NCI-H2227 (cell line): Measurements from ENCODE around the gene RLF.
"Not testable (repeated sequence)": the region's sequence is repeated elsewhere in the genome, so short reads cannot be mapped to it uniquely, and the experiment has no call there.

Source experiments
- DNase-seq: peaks from one replicate; lab custom pipeline; 2025; ENCODE audit not compliant: unreplicated experiment; lab: John Stamatoyannopoulos, UW

Gene RLF

DNA sequence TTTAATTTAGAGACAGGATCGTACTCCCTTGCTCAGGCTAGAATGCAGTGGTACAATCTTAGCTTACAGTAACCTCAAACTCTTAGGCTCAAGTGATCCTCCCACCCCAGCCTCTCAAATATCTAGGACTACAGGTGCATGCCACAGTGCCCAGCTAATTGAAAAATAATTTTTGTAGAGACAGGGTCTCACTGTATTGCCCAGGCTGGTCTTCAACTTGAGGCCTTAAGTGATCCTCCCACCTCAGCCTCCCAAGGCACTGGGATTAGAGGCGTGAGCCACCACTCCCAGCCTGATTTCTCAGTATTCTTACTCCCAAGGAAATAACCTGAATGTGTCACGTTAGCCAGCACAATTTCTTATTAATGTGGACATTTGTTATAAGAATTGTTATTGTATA is 9.8 kb downstream of the RLF start:
- DNase-seq: no peak

DNA sequence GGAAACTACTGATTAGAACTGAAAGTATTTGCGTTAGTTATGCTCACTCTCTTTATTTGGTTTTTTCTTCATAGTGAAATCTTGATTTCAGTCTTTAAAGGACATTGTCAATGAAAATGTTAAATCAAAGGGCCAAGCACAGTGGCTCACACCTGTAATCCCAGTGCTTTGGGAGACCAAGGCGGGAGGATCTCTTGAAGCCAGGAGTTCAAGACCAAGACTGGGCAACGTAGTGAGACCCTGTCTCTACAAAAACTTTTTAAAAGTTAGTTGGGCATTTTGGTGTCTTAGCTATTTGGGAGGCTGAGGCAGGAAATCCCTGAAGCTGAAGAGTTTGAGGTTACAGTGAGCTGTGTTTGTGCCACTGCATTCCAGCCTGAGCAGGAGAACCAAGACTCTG is 13.6 kb downstream of the RLF start:
- DNase-seq: no peak

DNA sequence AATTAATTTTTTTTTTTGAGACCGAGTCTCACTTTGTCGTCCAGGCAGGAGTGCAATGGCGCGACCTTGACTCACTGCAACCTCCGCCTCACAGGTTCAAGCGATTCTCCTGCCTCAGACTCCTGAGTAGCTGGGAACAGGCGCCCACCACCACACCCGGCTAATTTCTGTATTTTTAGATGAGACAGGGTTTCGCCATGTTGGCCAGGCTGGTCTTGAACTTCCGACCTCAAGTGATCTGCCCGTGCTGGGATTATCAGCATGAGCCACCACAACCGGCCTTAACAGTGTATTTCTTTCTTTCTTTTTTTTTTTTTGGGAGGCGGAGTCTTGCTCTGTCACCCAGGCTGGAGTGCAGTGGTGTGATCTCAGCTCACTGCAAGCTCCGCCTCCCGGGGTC is 15.8 kb downstream of the RLF start:
- not testable (repeated sequence) for DNase-seq

DNA sequence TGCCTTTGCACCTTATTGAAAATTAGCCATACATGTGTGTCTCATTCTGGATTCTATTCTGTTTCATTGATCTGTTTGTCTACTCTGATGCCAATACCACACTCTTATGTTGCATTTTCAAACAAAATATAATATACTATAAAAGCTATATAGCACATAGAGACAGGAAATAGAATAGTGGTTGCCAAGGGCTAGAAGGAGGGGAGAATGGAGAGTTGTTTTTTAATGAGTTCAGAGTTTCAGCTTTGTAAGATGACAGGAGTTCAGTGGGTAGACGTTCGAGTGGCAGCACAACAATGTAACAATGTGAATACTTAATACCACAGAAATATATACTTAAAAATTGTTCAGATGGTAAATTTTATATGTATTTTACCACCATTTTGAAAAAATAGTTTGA is 17.0 kb downstream of the RLF start:
- no peak for DNase-seq

DNA sequence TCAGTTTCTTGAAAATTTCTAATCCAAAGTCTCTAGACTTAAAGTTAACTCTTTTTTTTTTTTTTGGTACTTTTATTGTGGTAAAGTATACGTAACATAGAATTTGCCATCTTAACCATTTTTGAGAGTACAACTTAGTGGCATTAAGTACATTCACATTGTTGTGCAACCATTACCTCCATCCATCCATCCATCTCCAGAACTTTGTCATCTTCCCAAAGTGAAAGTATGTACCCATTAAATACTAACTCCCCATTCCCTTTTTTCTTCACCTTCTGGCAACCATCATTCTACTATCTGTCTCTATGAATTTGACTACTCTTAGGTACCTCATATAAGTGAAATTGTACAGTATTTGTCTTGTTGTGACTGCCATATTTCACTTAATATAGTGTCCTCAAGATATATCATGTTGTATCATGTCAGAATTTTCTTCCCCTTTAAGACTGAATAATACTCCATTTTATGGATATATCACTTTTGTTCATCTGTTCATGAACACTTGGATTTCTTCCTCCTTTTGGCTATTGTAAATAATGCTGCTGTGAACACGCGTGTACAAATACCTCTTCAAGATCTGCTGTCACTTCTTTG is 18.4 kb downstream of the RLF start:
- DNase-seq: no peak

DNA sequence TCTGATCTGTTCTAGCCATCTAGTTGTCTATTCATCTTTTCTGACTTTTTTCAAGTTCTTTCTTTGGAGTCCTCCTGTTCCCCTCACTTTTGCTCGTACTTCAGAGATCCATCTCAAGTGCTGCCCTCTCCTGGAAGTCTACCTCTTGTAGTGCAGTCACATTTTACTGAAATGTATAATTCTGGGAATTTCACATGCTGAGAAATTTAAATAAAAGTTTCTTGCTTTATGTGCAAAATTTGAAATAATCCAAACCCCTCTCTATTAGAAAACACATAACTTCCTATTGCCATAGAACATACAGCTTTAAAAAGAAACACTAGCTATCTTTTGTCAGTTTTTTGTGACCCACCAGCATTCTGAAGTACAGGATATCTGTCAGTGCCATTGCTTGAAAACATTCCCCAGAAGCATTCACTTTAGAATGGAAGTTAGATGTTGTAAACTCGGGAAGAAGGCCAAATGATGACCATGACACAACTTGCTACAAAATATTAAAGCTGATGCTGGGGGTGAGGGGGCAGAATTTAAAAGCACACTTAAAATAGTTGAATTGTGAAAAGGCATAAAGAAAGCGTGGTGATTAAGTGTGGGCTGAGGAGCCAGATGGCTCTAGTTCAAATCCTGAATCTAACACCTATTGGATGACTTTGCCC is 22.0 kb downstream of the RLF start:
- DNase-seq: peak; percentile 26

DNA sequence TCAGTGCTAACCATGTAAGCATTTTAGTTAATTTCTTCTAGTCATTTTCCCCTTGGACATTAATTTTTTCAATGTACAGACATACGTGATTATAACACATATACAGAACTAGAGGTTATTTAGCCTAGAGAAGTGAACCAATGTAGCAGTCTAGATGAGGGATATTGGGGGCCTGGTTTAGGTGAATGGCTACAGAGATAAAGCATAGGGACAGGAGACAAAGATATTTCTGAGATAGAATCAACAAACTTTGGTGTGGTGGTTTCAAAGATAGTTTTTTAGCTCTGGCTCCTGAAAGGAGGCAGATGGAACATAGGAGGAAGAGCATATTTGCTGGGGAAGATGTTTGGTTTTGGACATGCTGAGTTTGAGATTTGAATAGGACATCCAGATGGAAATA is 23.0 kb downstream of the RLF start:
- DNase-seq: no peak

DNA sequence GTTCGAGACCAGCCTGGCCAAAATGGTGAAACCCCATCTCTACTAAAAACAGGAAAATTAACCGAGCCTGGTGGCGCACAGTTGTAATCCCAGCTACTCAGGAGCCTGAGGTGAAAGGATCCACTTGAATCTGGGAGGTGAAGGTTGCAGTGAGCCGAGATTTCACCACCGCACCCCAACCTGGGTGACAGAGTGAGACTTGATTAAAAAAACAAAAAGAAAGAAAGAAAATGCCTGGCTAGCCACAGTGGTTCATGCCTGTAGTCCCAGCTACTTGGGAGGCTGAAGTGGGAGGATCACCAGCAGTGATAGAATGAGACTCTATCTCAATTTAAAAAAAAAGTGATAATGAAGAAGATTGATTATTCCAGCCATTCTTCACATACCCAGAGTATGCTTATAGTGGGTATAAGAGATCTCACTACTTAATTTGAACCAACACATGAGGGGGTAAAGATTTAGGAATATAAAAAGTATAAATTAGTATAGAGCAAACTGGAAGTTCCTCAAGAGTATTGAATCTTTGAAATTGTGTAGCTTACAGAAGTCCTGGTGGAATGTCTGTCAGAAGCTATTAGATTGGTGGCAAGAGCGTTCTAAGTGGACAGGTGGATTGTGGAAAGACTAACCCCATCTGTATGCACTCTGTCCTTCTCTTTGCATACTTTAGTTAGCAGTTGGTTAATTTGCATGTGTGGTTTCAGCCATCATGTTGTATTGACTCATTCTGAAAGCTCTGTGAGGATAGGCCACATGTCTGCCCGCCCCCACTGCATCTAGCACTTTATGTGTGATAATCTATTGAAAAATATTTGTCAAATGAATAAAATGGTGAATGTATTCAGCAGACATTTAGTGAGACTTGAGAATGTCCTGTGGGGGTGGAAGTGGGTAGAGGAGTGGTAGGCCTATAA is 25.0 kb downstream of the RLF start:
- no peak for DNase-seq

DNA sequence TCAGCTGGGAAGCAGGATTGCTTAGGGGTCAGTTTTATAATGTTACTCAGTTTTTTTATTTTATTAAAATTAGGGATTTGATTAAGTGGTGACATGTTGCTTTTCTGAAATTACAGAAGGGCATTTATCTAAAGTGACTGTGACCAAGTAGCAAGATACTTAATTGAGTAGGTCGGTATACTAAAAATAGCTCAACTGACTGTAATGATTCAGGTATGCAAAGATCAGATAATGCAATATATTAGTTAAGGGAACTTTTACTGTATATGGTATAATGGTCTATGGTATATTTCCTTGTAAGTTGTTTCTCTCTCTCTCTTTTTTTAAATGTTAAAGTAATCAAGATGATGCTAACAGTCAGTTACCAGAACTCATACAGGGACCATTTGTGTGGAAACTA is 26.2 kb downstream of the RLF start:
- no peak for DNase-seq

DNA sequence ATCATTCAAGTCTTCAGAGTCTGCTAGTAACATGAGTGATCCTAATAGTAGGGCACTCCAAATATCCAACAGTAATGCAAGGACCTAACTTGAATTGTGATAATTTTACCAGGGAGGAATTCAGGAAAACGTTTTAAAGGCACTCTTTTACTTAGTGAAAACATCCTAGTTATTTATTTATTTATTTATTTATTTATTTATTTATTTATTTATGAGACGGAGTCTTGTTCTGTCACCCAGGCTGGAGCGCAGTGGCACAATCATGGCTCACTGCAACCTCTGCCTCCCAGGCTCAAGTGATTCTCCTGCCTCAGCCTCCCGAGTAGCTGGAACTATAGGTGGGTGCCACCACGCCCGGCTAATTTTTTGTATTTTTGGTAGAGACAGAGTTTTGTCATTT is 33.5 kb downstream of the RLF start:
- DNase-seq: not testable (repeated sequence)

DNA sequence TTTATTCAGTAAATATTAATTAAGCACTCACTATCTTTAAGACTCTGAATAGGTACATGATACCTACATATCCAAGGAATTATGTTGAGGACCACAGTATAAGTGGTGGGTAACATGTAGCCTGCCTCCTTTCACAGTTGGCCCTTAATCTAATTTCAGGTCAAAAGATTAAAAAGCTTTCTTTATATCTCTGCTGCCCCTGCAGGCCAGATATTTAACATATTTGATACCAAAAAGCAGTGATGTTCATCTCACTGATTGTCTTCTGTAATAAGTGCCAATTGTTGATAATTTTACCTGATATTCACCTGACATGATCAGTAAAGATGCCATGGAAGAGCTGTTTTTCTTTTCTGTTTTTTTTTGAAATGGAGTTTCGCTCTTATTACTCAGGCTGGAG is 36.5 kb downstream of the RLF start:
- no peak for DNase-seq

DNA sequence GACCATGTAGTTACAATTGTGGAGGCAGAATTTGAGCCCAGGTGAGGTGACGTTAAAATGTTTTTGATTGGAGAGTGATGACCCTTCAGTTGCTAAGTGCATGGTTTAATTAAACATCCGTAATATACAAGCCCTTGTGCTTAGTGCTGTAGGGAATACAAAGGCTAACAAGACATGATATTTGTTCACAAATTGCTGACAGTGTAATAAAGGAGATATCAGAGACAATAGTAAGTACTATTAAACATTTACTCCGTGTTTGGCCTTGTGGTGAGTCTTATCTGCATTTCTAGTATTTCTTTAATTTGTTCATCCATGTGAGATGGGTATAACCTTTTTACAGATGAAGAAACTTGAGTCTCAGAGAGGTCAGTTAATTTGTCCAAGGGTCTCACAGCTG is 37.9 kb downstream of the RLF start:
- DNase-seq: no peak

DNA sequence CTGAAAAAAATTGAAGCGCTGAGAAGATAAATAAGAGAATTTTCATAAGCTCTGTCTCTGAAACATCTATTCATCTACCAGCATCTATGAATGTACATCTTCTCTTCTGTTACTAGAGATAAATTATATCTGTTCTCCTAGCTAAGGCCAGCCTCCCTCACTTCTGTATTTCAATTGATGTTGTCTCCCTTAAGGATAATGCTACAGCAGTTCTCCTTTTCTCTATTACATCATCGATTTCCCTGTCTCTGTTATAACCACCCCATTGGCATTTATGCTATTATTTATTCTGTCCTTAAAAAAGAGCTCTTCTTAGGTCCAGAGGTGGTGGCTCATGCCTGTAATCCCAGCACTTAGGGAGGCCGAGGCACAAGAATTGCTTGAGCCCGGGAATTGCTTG is 43.7 kb downstream of the RLF start:
- DNase-seq: no peak

DNA sequence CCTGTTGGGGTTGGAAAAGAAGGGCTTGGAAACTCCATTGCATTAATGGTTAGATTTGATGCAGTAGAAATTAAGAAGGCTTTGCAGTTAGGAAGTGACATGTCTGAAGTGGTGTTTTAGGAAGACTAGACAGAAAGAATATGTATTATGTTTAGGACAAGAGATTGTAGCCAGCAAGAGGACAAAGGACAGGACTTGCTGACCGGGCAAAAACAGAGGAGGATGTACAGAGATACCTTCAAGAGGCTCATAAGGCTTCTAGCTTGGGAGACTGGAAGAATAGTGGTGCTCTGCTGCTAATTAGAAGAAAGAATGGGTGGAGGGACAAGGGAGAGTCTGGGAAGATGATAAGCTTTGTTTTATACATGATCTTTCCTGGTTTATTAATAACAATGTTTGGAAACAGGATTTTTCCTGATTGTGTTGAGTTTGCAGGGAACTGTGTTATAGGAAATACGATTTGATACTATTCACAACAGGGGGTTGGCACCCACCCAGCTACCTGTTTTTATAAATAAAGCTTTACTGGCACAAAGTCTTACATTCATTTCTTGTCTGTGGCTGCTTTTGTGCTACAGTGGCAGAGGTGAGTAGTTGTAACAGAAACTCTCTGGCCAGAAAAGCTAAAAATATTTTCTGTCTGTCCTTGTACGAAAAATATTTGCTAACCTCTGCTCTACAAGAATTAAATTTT is 49.5 kb downstream of the RLF start:
- DNase-seq: no peak

DNA sequence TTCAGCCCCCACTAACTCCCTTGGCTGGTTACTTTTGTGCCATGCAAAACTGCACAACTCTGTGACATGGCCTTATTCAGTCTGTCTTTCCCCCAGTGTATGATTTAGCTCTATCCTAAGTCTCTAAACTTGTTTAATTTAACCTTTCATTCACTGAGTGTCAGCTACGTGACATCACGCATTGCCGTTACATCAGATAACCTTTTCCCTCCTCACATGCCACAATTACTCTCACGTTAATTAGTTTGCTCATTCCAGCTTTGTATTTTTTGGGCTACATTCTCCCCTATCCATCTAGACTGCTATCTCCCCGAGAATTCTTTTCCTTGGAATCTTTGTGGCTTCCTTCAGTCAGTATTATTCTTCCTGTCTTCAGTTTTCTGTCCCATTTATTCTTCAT is 57.1 kb downstream of the RLF start:
- DNase-seq: no peak

DNA sequence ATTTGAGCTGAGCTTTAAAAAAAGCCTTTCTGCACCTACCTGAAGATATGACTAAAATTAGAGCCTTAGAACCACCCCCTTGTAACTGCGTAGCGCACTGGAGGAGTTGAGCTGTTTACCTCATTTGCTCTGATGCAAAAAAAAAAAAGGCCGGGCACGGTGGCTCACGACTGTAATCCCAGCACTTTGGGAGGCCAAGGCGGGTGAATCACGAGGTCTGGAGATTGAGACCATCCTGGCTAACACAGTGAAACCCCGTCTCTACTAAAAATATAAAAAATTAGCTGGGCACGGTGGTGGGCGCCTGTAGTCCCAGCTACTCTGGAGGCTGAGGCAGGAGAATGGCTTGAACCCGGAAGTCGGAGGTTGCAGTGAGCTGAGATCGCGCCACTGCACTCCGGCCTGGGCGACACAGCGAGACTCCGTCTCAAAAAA is 60.3 kb downstream of the RLF start:
- DNase-seq: not testable (repeated sequence)

DNA sequence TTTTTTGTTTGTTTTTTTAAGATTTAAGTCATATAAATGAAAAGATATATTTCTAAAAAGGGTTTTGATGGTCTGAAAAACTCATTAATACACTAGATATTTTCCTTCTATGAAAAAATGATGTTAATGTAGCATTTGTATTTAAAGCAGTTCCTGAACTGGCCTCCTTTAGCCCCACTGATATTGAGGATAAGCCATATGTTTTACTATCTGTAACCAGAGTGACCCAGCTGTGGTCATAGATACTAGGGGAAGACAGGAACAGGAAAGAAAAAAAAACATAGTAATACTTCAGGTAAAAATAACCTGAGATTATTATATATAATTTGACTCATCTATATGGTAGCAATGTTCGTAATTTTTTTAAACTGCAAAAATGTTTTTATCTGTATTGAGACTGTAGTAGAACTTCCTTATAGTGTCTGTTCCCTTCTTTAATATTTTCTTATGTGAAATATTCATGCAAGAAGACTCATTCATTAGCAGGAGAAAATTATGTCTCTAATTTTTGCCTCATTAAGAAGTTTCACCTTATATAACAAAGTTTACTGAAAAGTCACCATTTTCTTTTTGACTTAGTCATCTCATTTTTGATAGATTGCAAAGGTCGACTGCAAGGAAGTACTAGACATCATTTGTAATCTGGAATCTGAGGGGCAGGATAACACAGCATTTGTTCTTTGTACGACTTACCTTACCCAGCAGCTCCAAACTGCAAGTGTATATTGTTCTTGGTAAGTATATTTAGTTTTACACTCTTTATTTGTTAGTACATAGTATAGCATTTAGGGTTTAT is 61.0 kb downstream of the RLF start:
- no peak for DNase-seq

DNA sequence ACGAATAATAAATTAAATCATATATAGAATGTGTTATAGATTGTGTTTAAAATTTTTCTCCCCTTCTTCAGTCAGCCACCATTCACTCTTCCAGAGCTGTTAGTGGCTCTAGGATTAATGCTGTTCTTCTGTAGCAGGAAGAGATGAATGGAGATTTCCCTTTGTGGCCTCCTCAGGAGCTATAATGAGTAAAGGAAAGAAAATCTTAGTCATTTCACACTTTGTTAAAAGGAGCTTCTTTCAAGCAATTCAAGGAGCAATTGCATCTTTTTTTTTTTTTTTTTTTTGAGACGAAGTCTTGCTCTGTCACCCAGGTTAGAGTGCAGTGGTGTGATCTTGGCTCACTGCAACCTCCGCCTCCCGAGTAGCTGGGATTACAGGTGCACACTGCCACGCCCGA is 62.9 kb downstream of the RLF start:
- DNase-seq: no peak

DNA sequence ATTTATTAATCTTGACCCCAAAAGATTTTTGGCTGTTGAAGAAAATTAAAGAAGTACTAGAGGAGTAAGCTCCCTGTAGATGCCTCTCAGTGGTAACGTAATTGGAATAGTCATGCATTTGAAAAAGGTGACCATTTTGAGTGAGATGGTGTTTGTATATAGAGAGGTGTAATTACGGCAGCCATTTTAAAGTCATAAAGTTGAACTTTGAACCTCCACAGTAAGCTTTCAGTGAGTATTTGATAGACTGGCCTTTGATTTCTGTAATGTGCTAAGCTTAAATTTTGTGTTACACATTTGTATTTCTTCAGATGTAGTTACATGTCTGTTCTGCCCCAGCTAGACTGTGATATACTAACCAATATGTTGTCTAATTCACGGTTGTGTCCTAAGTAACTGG is 65.0 kb downstream of the RLF start:
- peak; percentile 9 for DNase-seq

DNA sequence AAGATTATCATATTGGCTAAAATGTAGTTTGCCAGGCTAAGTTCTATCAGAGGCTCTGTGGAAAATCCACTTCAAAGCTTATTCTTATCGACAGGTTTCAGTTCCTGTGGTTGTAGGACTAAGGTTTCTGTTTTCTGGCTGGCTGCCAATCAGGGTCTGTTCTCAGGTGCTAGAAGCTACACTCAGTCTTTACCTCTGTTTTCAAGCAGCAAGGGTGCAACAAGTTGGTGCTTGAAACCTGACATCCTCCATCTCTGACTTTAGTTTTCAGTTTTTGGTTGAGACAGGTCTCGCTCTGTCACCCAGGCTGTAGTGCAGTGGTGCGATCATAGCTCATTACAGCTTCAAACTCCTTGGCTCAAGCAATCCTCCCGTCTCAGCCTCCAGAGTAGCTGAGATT is 71.3 kb downstream of the RLF start:
- DNase-seq: no peak

DNA sequence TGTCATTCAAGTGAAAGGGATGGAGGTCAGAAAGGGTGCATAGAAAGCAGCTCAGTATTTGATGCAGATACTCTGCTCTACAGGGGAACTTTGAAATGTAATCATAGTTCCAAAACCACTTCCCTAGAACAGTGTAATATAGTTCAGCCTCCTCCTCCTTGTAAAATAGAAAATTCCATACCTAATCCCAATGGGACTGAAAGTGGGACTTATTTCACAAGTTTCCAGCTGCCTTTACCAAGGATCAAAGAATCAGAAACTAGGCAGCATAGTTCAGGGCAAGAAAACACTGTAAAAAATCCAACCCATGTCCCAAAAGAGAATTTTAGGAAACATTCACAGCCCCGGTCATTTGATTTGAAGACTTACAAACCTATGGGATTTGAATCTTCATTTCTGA is 78.4 kb downstream of the RLF start:
- DNase-seq: no peak
